Prostate gland (tissue), 2 donors: Measurements from ENCODE around the gene BPIFB3. TPM values are rescaled to one million over a fixed set of nuclear protein-coding genes. Genes with fewer than 3 reads are reported as not detected.
A peak's percentile ranks its signal among the peaks of the same experiment; 100 is the strongest.

Source experiments
- DNase-seq: peaks from one replicate; pipeline ENCODE4 v3.0.0-alpha.2; 2019; ENCODE audit warnings: low spot score
- H3K27ac ChIP-seq, 2 donors: fragments of 200-600 bp; sonication (generic); 2 replicates each; pipeline ENCODE4 v1.5.1; 2017 to 2019
- H3K27me3 ChIP-seq: fragments of 200-600 bp; sonication (generic); replicated peaks from 2 replicates; pipeline ENCODE4 v1.5.1; 2019; ENCODE audit not compliant: insufficient read depth
- H3K36me3 ChIP-seq, 2 donors: fragments of 200-600 bp; sonication (generic); 1 replicate in 1 of 2; 2 replicates in 1 of 2; pipeline versions ENCODE4 v1.5.1 to v1.8.1; 2017 to 2019
- H3K4me1 ChIP-seq: fragments of 200-600 bp; sonication (generic); replicated peaks from 2 replicates; pipeline ENCODE4 v1.5.1; 2019
- H3K4me3 ChIP-seq, 2 donors: fragments of 200-600 bp; sonication (generic); 2 replicates each; pipeline ENCODE4 v1.5.1; 2017 to 2019
- H3K9me3 ChIP-seq: fragments of 200-600 bp; sonication (generic); 2 replicates; pipeline ENCODE4 v1.5.1; 2017
- POLR2A ChIP-seq: fragments of 450-650 bp; IDR thresholded peaks from one replicate; pipeline ENCODE4 v1.6.1; 2016; ENCODE audit warnings: antibody characterized with exemption, mild to moderate bottlenecking
- POLR2AphosphoS5 ChIP-seq: sonication (generic); formaldehyde crosslinking; IDR thresholded peaks from one replicate; pipeline ENCODE4 v1.6.1; 2017; ENCODE audit warnings: antibody characterized with exemption
- WGBS: methylation state at CpG from one replicate; pipeline ENCODE4 v1.1.5; 2018; 5-methylcytosine and 5-hydroxymethylcytosine counted together
- intact Hi-C: fragments of 100-400 bp; cut with DNase I; formaldehyde crosslinking; loops from one replicate; pipeline ENCODE4 v1.14.2; 2022
- total RNA-seq, 2 donors: library from RNA; depleted of rRNA; stranded (reverse); fragments of >200 nt; gene quantifications; one replicate each; pipeline ENCODE4 v1.1.0, GENCODE V29; 2016
- TF ChIP-seq, protein P1 (sequence below), 4 experiments: fragments of 200-600 bp in 2 of 4; fragments of 450-650 bp in 2 of 4; sonication (generic) in 2 of 4; IDR thresholded peaks; 1 replicate in 3 of 4; 2 replicates in 1 of 4; pipeline ENCODE4 v1.5.1; 2016 to 2019; ENCODE audit warnings: antibody characterized with exemption in 4 of 4, mild to moderate bottlenecking in 2 of 4, moderate library complexity in 2 of 4

The BPIFB3 gene
- total RNA-seq, 2 donors from 2014 or later: not detected

DNA sequence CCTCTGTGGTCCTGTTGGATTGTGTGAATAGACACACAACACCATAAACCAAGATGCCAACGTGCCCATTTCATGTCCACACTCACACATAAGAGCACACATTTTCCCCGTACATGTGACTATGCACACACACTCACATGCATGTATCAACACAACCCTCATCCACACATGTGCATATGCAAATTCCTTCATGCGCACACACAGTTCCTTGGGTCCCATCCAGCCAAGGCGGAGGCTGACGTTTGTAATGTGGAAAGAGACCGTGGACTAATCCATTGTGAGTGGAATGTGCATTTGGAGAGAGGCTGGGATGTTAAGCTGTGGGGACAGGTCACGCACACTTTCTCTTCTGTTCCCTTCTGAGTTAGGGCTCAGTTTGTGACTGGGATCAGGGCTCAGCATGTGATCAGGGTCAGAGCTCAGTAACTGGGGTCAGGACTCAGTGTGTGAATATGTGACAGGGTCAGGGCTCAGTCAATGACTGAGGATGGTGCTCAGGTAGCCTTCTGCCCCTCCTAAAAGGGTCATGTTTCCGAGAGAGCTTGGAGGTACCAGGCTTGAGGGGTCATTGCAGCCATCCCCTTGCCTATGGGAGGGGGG, 46.8 kb upstream of the BPIFB3 start:
- 82% methylated on average over 8 of the region's 8 CpGs for WGBS
- Histone ChIP-seq H3K9me3 (no peaks in the 10 kb centered on the region), H3K36me3 (no peaks in the 10 kb centered on the region), H3K27ac (no peak overlapping the region), H3K4me1 (peaks cover 4% of the 10 kb centered on the region), H3K27me3 (no peaks in the 10 kb centered on the region), H3K4me3 (no peak overlapping the region)
- DNase-seq: no peak
- TF ChIP-seq, protein P1, sequence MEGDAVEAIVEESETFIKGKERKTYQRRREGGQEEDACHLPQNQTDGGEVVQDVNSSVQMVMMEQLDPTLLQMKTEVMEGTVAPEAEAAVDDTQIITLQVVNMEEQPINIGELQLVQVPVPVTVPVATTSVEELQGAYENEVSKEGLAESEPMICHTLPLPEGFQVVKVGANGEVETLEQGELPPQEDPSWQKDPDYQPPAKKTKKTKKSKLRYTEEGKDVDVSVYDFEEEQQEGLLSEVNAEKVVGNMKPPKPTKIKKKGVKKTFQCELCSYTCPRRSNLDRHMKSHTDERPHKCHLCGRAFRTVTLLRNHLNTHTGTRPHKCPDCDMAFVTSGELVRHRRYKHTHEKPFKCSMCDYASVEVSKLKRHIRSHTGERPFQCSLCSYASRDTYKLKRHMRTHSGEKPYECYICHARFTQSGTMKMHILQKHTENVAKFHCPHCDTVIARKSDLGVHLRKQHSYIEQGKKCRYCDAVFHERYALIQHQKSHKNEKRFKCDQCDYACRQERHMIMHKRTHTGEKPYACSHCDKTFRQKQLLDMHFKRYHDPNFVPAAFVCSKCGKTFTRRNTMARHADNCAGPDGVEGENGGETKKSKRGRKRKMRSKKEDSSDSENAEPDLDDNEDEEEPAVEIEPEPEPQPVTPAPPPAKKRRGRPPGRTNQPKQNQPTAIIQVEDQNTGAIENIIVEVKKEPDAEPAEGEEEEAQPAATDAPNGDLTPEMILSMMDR (IDR thresholded peaks at IDR 0.05): no peak
- TF ChIP-seq POLR2AphosphoS5: no peak
- no peak for TF ChIP-seq POLR2A
- intact Hi-C loops: no loop called here

DNA sequence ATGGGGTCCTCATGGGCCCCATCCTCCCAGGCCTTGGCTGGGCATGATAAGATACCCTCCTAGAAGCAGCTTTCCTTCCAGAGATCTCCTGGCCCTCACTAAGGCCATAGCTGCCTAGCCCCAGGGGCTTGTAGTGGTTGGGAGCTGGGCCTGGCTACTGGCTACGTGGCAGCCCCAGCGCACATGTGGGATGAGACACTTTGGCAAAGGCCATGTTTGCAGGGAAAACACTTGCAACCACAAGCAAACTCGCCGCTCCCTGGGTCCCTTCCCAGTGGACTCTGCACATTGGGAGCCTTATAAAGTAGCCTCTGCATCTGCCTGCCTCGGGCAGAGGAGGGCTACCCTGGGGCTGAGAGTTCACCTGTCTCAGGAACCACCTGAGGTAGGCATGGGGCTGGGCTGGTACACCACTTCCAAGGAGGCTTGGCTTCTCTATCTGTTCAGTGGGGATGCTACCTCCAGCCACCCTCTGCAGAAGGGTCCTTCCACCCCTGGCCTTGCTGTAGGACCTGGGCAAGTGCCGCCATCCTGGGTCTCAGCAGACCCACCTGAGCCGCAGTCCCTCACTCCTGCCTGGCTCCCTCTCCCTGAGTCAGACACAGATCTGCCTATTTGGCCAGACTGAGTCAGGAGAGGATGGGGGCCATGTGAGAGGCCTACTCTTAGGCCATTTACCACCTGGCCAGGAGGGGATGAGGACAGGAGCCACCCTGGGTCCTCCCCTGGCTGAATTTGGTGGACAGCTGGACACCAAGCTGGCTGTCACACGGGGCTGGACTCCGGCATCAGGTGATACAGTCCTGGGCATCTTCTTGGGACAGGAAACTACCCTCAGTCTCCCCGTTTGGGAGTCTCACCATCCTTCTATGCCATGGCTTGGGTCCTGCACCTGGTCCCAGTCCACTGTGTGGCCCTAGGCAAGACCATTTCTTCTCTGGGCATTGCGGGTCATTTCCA, 46.0 kb upstream of the BPIFB3 start, which contains the start of gene BPIFB2:
Gene BPIFB2 (plus strand): TSS at position 329 of the 960 bp plus-strand sequence. CDS start 871 bp downstream, outside the sequence.
- no peaks in the 10 kb centered on the region for H3K27me3 ChIP-seq
- no peaks in the 10 kb centered on the region for H3K36me3 ChIP-seq
- DNase-seq: peak; percentile 70
- H3K27ac ChIP-seq: no peak within 1 kb of the TSS
- TF ChIP-seq POLR2AphosphoS5 (peak; percentile 51), POLR2A (no peak)
- TF ChIP-seq, protein P1 (IDR thresholded peaks at IDR 0.05): no peak
- H3K9me3 ChIP-seq: no peaks in the 10 kb centered on the region
- WGBS: 77% methylated on average over 9 of the region's 11 CpGs
- intact Hi-C loops: no loop called here
- H3K4me3 ChIP-seq: no peak within 1 kb of the TSS
- peaks cover 4% of the 10 kb centered on the region for H3K4me1 ChIP-seq

DNA sequence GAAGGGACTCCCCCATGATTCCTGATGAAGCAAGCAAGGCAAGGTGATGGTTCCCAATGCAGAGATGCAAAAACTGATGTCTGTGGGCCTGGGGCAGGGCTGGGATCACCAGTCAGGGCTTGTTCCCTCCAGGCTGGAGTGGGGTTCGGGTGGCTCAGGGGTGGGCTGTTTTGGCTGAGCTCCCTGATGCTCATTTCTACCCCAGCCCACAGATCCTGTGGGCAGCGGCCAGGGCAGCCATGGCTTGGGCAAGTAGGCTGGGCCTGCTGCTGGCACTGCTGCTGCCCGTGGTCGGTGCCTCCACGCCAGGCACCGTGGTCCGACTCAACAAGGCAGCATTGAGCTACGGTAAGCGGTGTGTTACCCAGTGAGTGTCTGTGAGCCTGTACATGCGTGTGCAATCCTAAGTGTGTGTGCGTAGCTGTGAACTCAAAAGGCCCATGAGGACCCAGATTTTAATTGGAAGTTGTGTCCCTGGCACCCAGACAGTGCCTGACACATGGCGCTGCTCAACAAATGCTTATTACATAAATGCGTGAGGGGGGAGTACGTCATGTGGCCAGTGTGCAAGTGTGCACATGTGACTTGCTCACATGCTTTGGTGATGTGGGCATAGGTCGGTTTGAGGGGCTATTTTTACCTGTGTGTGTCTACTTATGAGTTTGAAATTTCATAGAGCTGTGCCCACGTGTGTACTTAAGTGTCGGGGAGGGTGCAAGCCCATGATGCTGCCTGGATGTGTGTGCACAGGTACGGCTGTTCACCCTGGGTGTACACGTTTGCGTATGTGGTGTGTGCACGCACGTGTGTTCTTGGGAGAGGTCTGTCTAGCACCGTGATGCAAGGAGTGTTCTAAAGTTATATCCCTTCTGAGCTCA, 45.1 kb upstream of the BPIFB3 start:
- Histone ChIP-seq H3K27me3 (no peaks in the 10 kb centered on the region), H3K4me1 (peaks cover 4% of the 10 kb centered on the region), H3K36me3 (no peaks in the 10 kb centered on the region), H3K27ac (no peak overlapping the region), H3K9me3 (no peaks in the 10 kb centered on the region), H3K4me3 (no peak overlapping the region)
- 86% methylated on average over 23 of the region's 23 CpGs for WGBS
- TF ChIP-seq POLR2A (no peak), POLR2AphosphoS5 (no peak)
- TF ChIP-seq, protein P1 (IDR thresholded peaks at IDR 0.05): no peak
- intact Hi-C loops: no loop called here
- DNase-seq: no peak

DNA sequence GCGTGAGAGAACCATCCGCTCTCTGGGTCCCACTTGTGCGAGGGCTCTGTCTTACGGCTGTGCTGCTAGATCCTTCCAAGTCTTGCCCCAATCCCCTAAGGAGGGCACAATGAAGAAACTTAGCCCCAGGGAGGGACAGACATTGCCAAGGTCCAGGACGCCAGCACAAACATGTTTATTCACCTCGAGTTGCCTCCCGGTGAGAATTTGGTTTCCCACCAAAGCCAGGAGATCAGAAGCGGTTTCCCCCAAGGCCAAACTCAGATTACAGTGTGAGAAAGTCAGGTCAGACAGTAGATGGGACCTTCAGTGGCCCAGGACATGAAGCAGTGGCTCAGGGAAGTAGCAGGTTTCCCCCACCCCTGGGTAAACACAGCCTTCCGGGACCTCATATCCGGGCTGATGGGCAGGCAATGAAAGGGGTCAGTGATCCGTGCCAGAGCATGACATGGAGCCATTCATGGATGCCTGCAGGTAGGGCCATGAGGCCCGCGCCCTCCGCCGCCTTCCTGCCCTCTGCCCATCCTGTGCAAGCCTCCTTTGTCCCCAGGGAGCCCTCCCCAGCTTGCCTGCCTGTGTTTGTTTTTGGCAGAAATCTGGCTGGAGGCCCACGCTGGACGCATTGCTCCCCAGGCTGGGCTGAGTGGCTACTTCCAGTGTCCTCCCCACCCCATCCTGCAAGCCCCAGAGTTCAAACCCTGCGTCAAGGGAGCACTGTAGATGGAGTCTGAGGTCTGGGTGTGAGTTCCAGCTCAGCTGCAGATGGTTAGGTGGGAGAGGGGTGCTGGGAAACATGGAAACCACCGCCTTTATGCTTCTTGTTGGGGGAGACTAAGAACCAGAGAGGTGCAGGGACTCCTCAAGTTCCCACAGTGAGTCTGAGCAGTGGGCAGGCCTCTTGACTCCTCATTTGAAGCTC, 44.2 kb upstream of the BPIFB3 start:
- H3K27ac ChIP-seq: no peak overlapping the region
- DNase-seq: no peak
- no peaks in the 10 kb centered on the region for H3K9me3 ChIP-seq
- 53% methylated on average over 19 of the region's 19 CpGs for WGBS
- H3K4me3 ChIP-seq: no peak overlapping the region
- H3K4me1 ChIP-seq: peaks cover 4% of the 10 kb centered on the region
- no peaks in the 10 kb centered on the region for H3K27me3 ChIP-seq
- TF ChIP-seq, protein P1 (IDR thresholded peaks at IDR 0.05): no peak
- H3K36me3 ChIP-seq: no peaks in the 10 kb centered on the region
- intact Hi-C loops: no loop called here
